ENCODE results near the gene ANKRD23. TPM values are rescaled to one million over a fixed set of nuclear protein-coding genes. Genes with fewer than 3 reads are reported as not detected.
"Not testable (repeated sequence)": the region's sequence is repeated elsewhere in the genome, so short reads cannot be mapped to it uniquely, and the experiment has no call there.

ANKRD23 gene
- polyA plus RNA-seq, 1 donor from 2014 or later, result 12.1 TPM

DNA sequence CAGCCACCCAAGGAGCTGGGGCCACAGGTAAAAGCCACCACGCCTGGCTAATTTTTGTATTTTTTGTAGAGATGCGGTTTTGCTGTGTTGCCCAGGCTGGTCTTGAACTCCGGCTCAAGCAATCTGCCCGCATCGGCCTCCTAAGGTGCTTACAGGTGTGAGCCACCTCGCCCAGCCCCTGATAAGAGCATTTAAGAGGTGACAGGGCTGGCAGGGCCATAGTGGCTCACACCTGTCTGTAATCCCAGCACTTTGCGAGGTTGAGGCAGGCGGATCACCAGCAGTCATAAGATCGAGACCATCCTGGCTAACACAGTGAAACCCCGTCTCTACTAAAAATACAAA is 36.7 kb downstream of the ANKRD23 start:
- H4K20me1 ChIP-seq (ENCODE audit: insufficient read depth), result no peaks in the 10 kb centered on the region
- H2AFZ ChIP-seq (ENCODE audit: low read depth, low read length), result no peak overlapping the region
- H3K27ac ChIP-seq (ENCODE audit: low read length), result no peak overlapping the region
- no peaks in the 10 kb centered on the region for H3F3A ChIP-seq (ENCODE audit: insufficient read depth, low read length, poor library complexity, severe bottlenecking)
- H3K4me3 ChIP-seq (ENCODE audit: low read length), result no peak overlapping the region
- no peaks in the 10 kb centered on the region for H3K9me3 ChIP-seq (ENCODE audit: low read length)
- H3K79me2 ChIP-seq (replicated peaks; ENCODE audit: insufficient read depth, low read length), result no peaks in the 10 kb centered on the region
- no peak overlapping the region for H3K9ac ChIP-seq (ENCODE audit: low read length)
- H3K4me2 ChIP-seq (ENCODE audit: low read length), result no peak overlapping the region
- no peaks in the 10 kb centered on the region for H3K36me3 ChIP-seq (ENCODE audit: insufficient read depth, low read length)
- no peaks in the 10 kb centered on the region for H3K9me2 ChIP-seq (ENCODE audit: insufficient read depth, low read length)
- TF ChIP-seq EP300 (conservative IDR thresholded peaks at IDR 0.05; ENCODE audit: poor library complexity, severe bottlenecking), result no peak
- TF ChIP-seq, protein P1, sequence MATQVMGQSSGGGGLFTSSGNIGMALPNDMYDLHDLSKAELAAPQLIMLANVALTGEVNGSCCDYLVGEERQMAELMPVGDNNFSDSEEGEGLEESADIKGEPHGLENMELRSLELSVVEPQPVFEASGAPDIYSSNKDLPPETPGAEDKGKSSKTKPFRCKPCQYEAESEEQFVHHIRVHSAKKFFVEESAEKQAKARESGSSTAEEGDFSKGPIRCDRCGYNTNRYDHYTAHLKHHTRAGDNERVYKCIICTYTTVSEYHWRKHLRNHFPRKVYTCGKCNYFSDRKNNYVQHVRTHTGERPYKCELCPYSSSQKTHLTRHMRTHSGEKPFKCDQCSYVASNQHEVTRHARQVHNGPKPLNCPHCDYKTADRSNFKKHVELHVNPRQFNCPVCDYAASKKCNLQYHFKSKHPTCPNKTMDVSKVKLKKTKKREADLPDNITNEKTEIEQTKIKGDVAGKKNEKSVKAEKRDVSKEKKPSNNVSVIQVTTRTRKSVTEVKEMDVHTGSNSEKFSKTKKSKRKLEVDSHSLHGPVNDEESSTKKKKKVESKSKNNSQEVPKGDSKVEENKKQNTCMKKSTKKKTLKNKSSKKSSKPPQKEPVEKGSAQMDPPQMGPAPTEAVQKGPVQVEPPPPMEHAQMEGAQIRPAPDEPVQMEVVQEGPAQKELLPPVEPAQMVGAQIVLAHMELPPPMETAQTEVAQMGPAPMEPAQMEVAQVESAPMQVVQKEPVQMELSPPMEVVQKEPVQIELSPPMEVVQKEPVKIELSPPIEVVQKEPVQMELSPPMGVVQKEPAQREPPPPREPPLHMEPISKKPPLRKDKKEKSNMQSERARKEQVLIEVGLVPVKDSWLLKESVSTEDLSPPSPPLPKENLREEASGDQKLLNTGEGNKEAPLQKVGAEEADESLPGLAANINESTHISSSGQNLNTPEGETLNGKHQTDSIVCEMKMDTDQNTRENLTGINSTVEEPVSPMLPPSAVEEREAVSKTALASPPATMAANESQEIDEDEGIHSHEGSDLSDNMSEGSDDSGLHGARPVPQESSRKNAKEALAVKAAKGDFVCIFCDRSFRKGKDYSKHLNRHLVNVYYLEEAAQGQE (IDR thresholded peaks at IDR 0.05; ENCODE audit: borderline replicate concordance), result no peak
- no peaks in the 10 kb centered on the region for H3K27me3 ChIP-seq (ENCODE audit: insufficient read depth, low read depth, low read length)

- Histone ChIP-seq H2AFZ (ENCODE audit: low read depth, low read length) (no peak overlapping the region), H4K20me1 (ENCODE audit: insufficient read depth) (no peaks in the 10 kb centered on the region), H3K79me2 (replicated peaks; ENCODE audit: insufficient read depth, low read length) (no peaks in the 10 kb centered on the region), H3K27me3 (ENCODE audit: insufficient read depth, low read depth, low read length) (no peaks in the 10 kb centered on the region), H3K27ac (ENCODE audit: low read length) (no peak overlapping the region), H3K36me3 (ENCODE audit: insufficient read depth, low read length) (no peaks in the 10 kb centered on the region), H3F3A (ENCODE audit: insufficient read depth, low read length, poor library complexity, severe bottlenecking) (no peaks in the 10 kb centered on the region), H3K9me3 (ENCODE audit: low read length) (no peaks in the 10 kb centered on the region), H3K4me3 (ENCODE audit: low read length) (no peak overlapping the region), H3K9me2 (ENCODE audit: insufficient read depth, low read length) (no peaks in the 10 kb centered on the region), H3K4me2 (ENCODE audit: low read length) (no peak overlapping the region), H3K9ac (ENCODE audit: low read length) (no peak overlapping the region)
- TF ChIP-seq SMC3 (conservative IDR thresholded peaks at IDR 0.05; ENCODE audit: poor library complexity), result no peak
- TF ChIP-seq, protein P1 (IDR thresholded peaks at IDR 0.05; ENCODE audit: borderline replicate concordance), result no peak
- TF ChIP-seq, protein P2, sequence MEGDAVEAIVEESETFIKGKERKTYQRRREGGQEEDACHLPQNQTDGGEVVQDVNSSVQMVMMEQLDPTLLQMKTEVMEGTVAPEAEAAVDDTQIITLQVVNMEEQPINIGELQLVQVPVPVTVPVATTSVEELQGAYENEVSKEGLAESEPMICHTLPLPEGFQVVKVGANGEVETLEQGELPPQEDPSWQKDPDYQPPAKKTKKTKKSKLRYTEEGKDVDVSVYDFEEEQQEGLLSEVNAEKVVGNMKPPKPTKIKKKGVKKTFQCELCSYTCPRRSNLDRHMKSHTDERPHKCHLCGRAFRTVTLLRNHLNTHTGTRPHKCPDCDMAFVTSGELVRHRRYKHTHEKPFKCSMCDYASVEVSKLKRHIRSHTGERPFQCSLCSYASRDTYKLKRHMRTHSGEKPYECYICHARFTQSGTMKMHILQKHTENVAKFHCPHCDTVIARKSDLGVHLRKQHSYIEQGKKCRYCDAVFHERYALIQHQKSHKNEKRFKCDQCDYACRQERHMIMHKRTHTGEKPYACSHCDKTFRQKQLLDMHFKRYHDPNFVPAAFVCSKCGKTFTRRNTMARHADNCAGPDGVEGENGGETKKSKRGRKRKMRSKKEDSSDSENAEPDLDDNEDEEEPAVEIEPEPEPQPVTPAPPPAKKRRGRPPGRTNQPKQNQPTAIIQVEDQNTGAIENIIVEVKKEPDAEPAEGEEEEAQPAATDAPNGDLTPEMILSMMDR (IDR thresholded peaks at IDR 0.05; ENCODE audit: poor library complexity, severe bottlenecking), result no peak
- TF ChIP-seq RAD21 (conservative IDR thresholded peaks at IDR 0.05), result no peak
- TF ChIP-seq EZH2 (IDR thresholded peaks at IDR 0.05; ENCODE audit: borderline replicate concordance, insufficient read depth, low read length, poor library complexity, severe bottlenecking), result no peak
- TF ChIP-seq POLR2AphosphoS5 (IDR thresholded peaks at IDR 0.05), result no peak
- no peak for TF ChIP-seq MXI1 (conservative IDR thresholded peaks at IDR 0.05; ENCODE audit: poor library complexity, severe bottlenecking)
- TF ChIP-seq EP300 (conservative IDR thresholded peaks at IDR 0.05; ENCODE audit: poor library complexity, severe bottlenecking), result no peak
Measured at GRCh38 chr2:96806468-96807126, 37.2 kb downstream of the ANKRD23 start.

- H3F3A ChIP-seq (ENCODE audit: insufficient read depth, low read length, poor library complexity, severe bottlenecking); H3K27me3 ChIP-seq (ENCODE audit: insufficient read depth, low read depth, low read length); H3K4me3 ChIP-seq (ENCODE audit: low read length); H3K79me2 ChIP-seq (replicated peaks; ENCODE audit: insufficient read depth, low read length); H3K36me3 ChIP-seq (ENCODE audit: insufficient read depth, low read length); H3K27ac ChIP-seq (ENCODE audit: low read length); H3K4me2 ChIP-seq (ENCODE audit: low read length); H2AFZ ChIP-seq (ENCODE audit: low read depth, low read length); H3K9me3 ChIP-seq (ENCODE audit: low read length); H3K9me2 ChIP-seq (ENCODE audit: insufficient read depth, low read length); H3K9ac ChIP-seq (ENCODE audit: low read length); H4K20me1 ChIP-seq (ENCODE audit: insufficient read depth): not testable (repeated sequence)
Measured at GRCh38 chr2:96805946-96806345, 37.9 kb downstream of the ANKRD23 start.
